Mesenteric fat pad (tissue), 1 donor: ENCODE data around the gene SNRPD2. TPM values are rescaled to one million over a fixed set of nuclear protein-coding genes. Genes with fewer than 3 reads are reported as not detected.
"Not testable (repeated sequence)": the region's sequence is repeated elsewhere in the genome, so short reads cannot be mapped to it uniquely, and the experiment has no call there.

Experiments used
- DNase-seq: peaks from one replicate; pipeline ENCODE4 v3.0.0-alpha.2; 2020; ENCODE audit warnings: low spot score
- total RNA-seq: library from RNA; stranded (reverse); fragmentation: NEBNext Ultra II Directional; extraction: Animal tissue kit (Norgen Biotek cat#: 25700); gene quantifications from one replicate; pipeline ENCODE4 v1.2.1, GENCODE V29; 2021
- donor health status: DM: yes; HTN: yes; CAD: no.

SNRPD2 gene
- total RNA-seq, 1 donor from 2014 or later = 239 TPM

DNA sequence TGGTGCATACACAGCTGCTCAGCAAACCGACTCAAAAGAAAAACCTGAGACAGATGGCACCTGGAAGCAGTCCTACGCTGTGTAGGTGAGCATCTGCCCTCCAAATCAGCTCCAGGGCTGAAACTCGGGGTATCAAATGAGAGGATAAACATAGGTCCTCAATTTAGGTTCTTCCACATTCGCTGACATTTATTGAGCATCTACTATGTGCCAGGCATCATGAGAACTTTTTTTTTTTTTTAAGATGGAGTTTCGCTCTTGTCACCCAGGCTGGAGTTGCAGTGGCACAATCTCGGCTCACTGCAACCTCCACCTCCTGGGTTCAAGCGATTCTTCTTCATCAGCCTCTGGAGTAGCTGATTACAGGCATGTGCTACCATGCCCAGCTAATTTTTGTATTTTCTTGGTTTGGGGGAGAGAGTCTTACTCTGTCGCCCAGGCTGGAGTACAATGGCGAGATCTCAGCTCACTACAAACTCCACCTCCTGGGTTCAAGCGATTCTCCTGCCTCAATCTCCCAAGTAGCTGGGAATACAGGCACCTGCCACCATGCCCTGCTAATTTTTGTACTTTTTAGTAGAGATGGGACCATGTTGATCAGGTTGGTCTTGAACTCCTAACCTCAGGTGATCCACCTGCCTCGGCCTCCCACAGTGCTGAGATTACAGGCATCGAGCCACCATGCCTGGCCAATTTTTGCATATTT lies 14.1 kb upstream of the SNRPD2 start:
- no peak for DNase-seq

- DNase-seq = no peak
Observed at GRCh38 chr19:45705115-45705514, 13.4 kb upstream of the SNRPD2 start.

DNA sequence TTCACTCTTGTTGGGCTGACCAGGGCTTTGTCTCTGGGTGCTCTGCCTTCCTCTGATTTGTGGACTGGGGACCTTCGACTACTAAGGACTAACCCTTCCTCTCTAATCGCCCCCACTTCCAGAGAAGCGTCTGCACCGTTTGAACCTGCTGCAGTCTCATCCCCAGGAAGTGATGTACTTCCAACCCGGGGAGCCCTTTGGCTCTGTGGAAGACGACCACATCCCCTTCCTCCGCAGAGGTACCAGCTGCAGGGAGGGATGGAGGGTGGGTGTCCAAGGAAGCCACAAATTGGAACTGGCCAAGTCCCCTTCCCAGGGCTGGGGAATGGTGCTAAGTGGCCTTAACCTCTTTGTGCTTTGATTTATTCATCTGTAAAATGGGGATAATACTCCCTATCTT lies 9.9 kb upstream of the SNRPD2 start:
- no peak for DNase-seq

DNA sequence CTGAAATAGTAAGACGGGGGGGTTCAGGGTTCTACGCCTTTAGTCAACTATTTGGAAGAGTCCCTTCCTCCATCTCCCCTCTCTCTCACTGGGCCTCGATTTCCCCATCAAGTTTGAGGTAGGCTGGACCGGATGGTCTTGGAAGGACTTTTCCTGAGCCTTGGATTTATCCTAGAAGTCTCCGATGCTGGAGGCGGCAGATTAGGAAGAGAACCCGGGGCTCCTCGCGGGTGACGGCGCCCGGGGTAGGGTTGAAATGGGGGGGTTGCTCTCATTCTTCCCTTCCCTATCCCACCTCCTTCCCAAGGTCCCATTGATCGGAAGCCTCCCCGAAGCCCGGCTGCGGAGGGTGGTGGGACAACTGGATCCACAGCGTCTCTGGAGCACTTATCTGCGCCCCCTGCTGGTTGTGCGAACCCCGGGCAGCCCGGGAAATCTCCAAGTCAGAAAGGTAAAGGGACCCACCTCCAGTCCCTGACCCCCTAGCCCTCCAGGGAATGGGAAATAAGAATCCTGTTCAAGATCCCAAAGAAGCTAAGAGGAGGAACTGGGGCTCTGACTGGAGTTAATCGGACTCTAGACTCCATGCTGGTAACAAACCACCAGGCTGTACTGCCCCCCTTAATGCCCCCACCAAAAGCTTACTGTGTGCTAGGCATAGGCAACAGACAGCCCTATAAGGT lies 1.5 kb upstream of the SNRPD2 start:
- peak; percentile 91 for DNase-seq

DNA sequence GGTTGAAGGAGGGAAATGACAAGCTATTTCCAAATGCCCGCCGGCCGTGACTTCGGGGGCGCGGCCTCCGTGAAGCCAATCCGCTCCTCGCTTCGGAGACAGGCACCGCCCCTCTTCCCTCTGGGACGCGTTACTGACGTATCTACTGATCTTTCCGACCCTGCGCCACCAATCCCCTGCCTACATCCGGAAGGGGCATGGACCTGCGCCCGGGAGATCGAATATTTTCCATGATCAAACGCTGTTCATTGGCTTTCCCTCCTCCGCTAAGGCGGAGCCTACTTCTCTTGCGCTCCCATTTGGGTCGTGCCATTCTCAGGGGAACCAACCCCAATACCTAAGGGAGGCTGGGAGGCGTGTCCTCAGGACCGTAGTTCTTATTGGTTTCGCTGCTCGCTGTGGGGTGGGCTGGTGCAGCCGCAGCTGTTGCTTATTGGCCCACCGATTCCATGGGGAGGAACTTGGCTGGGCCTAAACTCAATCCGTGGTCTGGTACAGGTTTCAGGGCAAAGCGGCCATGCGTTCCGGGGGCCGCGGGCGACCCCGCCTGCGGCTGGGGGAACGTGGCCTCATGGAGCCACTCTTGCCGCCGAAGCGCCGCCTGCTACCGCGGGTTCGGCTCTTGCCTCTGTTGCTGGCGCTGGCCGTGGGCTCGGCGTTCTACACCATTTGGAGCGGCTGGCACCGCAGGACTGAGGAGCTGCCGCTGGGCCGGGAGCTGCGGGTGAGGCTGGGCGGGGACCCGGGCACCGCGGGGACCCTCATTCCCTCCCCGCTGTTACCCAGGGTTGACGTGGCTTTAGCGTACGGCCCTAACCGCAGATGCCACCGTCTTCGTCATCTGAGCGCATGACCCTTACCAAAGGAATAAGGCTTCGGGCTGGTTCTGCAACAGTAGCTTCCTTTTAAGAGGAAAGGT lies 693 bp upstream of the SNRPD2 start, which contains the start of gene QPCTL:
QPCTL (plus strand) TSS at position 480 of the 919 bp plus-strand sequence; CDS start at position 518, 38 bp downstream.
- peak; percentile 97 for DNase-seq

DNA sequence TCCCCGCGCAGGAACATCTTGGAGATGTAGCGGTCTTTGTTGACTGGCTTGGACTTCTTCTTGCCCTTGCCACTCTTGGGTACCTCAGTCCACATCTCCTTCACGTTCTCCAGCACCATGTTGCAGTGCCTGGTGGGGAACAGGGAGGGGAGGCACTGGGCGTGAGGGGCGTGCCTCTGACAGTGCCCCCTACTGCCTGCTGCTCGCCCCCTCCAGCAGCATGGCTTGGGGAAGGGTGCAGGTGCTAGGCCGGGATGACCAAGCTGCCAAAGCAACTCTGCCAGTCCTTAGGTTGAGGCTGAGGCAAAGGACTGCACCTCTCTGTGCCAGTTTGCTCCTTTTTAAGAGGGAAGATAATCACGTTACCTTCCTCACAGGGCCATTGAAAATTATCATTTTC lies 4.2 kb downstream of the SNRPD2 start:
- no peak for DNase-seq

GRCh38 chr19:45685045-45685444 lies 6.7 kb downstream of the SNRPD2 start:
- not testable (repeated sequence) for DNase-seq

GRCh38 chr19:45682908-45683307 lies 8.8 kb downstream of the SNRPD2 start:
- DNase-seq = no peak

DNA sequence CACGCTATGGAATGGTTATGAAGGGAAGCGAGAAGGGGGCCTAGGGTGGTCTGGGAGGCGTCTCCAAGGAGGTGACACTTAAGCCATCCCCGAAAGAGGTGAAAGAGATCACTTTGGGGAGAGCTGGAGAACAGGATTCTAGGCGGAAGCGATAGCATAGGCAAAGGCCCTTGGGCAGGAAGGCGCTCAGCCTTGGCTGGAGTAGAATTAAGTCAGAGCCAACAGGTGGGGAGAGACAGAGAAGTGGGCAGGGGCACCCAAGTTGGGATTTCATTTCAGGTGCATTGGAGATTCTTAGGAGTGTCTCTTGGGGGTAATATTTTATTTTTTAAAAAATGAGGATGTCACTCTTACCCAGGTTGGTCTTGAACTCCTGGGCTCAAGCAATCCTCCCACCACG lies 9.6 kb downstream of the SNRPD2 start:
- no peak for DNase-seq

- DNase-seq = peak; percentile 97
Observed at GRCh38 chr19:45681391-45682015, 10.2 kb downstream of the SNRPD2 start.

DNA sequence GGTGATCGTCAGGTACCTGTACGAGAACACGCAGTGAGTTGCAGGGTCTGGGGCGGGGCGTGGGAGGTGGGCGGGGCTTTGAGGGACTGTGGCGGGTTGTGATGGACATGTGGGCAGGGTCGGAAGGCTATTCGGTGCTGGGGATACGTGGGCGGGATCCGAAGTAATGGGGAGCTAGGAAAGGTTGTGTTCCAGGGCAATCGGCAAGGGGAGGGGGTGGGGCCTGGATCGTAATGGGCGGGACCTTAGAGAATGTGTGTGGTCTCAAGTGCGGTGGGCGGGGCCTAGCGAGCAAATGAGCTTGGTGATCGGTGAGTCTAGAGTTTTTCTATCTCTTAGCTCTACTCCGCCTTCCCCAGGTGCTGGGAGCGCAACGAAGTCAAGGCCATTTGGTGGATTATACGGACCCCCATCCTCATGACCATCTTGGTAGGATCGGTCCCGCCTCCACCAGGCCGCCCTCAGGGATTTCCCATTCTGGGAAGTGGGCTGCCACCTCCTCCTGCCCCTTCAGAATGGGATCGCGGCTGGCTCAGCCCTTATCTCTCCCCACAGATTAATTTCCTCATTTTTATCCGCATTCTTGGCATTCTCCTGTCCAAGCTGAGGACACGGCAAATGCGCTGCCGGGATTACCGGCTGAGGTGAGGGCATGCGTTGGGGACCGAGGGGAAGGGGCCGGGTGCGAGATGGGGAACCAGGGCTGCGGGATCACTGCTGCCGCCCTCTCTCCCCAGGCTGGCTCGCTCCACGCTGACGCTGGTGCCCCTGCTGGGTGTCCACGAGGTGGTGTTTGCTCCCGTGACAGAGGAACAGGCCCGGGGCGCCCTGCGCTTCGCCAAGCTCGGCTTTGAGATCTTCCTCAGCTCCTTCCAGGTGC lies 14.2 kb downstream of the SNRPD2 start:
- DNase-seq = no peak

DNA sequence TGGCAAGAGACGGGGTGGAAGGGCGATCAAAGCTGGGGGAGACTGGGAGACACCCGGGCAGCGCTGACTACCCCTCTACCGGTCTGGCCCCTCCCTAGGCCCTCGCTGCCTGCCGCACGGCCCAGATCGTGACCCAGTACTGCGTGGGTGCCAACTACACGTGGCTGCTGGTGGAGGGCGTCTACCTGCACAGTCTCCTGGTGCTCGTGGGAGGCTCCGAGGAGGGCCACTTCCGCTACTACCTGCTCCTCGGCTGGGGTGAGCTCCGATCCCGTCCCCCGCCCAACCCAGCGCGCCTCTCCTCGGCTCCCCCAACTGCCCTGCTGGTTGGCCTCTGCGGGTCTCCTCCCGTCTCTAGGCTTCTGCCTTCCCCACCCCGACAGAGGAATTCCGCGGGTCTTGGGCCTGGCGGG lies 14.9 kb downstream of the SNRPD2 start:
- DNase-seq = no peak

DNA sequence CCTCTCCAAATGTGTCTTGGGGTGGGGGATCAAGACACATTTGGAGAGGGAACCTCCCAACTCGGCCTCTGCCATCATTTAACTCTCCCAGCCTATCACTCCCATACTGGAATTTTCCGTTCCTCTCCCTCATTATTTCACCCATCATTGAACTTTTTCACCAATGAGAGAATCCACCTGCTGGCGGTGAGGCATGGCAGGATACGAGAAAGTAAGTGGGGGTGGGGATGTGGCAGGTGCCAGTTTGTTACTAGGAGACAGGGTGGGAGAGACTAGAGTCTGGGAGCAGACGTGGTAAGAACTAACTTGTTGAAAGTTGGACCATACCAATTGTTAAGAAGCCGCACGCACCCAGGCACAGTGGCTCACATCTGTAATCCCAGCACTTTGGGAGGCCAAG lies 16.8 kb downstream of the SNRPD2 start:
- DNase-seq = no peak

- peak; percentile 92 for DNase-seq
Observed at GRCh38 chr19:45670670-45671453, 20.9 kb downstream of the SNRPD2 start.

GRCh38 chr19:45668342-45668871 lies 23.3 kb downstream of the SNRPD2 start:
- DNase-seq = no peak

DNA sequence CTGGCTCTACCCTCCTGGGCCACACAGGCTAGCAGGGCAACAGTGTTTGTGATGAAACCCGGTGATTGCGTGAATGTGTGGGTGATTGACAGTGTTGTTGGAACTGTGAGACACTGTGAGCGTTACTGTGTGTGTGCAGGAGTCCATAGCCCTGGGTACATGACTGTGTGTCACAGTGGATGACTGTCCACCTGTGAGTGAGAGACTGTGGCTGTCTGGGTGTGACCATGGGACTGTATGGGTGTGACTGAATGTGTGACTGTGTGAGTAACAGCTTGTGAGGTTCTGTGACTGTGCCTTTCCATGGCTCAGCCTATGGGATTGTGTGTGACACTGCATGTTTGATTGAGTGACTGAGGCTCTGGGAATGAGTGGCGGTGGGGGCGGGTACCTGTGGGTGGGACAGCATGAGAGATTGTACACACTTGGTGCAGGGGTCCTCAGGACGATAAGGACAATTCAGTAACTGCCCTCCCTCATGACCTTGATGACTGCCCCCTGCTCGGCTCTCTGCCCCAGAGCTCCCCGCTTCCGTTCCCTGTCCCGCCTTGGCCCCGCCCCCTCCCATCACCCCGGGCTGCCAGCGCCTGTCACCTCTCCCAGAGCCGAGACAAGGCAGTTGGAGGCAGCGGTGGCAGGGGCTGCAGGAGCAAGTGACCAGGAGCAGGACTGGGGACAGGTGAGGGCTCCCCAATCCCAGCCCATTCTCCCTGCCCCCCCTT lies 24.0 kb downstream of the SNRPD2 start, which contains the start of gene GIPR:
GIPR (plus strand) TSS at position 602 of the 722 bp plus-strand sequence. CDS start 1,300 bp downstream, outside the sequence.
- no peak for DNase-seq

GRCh38 chr19:45664575-45664974 lies 27.2 kb downstream of the SNRPD2 start:
- DNase-seq = no peak

DNA sequence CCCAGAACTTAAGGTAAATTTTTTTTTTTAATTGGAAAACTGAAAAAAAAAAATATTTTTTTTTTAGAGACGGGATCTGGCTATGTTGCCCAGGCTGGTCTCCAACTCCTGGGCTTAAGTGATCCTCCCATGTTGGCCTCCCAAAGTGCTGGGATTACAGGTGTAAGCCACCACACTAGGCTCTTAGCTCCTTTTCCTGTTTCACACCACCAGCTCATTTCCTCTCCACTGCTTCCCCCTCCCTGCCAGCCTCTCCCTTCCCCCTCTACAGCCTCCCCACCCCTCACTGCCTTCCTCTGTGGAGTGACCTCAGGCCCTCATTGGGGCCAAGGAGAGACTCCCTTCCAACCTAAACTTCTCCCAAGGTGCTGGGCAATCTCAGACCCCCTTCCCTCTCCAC lies 28.0 kb downstream of the SNRPD2 start:
- DNase-seq = no peak
